HepG2 (cell line): Measurements from ENCODE around the gene HBS1L. TPM values are rescaled to one million over a fixed set of nuclear protein-coding genes. Genes with fewer than 3 reads are reported as not detected.

Experiments used
- ADNP ChIP-seq: sonication (generic); formaldehyde crosslinking; IDR thresholded peaks from 2 replicates; pipeline ENCODE4 v1.4.0; 2020; ENCODE audit warnings: missing genetic modification reagents
- IKZF1 ChIP-seq: fragments of 450-650 bp; IDR thresholded peaks from 2 replicates; pipeline ENCODE4 v1.7.1; 2016
- JARID2 ChIP-seq: sonication (generic); formaldehyde crosslinking; IDR thresholded peaks from 2 replicates; pipeline ENCODE4 v1.8.1; 2023; ENCODE audit warnings: missing genetic modification reagents, inconsistent platforms; ENCODE audit not compliant: insufficient replicate concordance
- KAT7 ChIP-seq: IDR thresholded peaks from 2 replicates; pipeline ENCODE4 v1.6.1; 2018; ENCODE audit warnings: borderline replicate concordance, missing compliant biosample characterization
- KDM4B ChIP-seq: sonication (generic); formaldehyde crosslinking; IDR thresholded peaks from 2 replicates; pipeline ENCODE4 v1.4.0; 2020; ENCODE audit warnings: missing genetic modification reagents
- MAFF ChIP-seq: IDR thresholded peaks from 2 replicates; pipeline ENCODE4 v1.6.1; 2011; ENCODE audit warnings: low read depth, low read length, improper control_type of control experiment
- NFYB ChIP-seq: sonication (generic); formaldehyde crosslinking; IDR thresholded peaks from 2 replicates; pipeline ENCODE4 v1.4.0; 2020; ENCODE audit warnings: missing genetic modification reagents
- PITX1 ChIP-seq: sonication (generic); formaldehyde crosslinking; IDR thresholded peaks from 2 replicates; pipeline ENCODE4 v1.5.1; 2020; ENCODE audit warnings: mild to moderate bottlenecking, missing genetic modification reagents
- RFX5 ChIP-seq: IDR thresholded peaks from 2 replicates; pipeline ENCODE4 v1.6.1; 2011; ENCODE audit warnings: low read depth, low read length, improper control_type of control experiment
- SAP130 ChIP-seq: IDR thresholded peaks from 2 replicates; pipeline ENCODE4 v1.6.1; 2016; ENCODE audit warnings: low read depth
- SMAD3 ChIP-seq: sonication (generic); formaldehyde crosslinking; IDR thresholded peaks from 2 replicates; pipeline ENCODE4 v1.4.0; 2020; ENCODE audit warnings: missing genetic modification reagents
- SP1 ChIP-seq, 2 experiments: fragments of 450-650 bp in 1 of 2; sonication (generic) in 1 of 2; formaldehyde crosslinking in 1 of 2; IDR thresholded peaks; 2 replicates each; pipeline versions ENCODE4 v1.4.0 to v1.6.1; 2016 to 2020; ENCODE audit warnings: missing genetic modification reagents in 1 of 2
- SRSF1 ChIP-seq: fragments of 200-400 bp; formaldehyde crosslinking; optimal IDR thresholded peaks from 2 replicates; pipeline ENCODE3; 2017; ENCODE audit warnings: mild to moderate bottlenecking, low read depth, low read length, moderate library complexity
- TAF15 ChIP-seq: fragments of 200-400 bp; formaldehyde crosslinking; IDR thresholded peaks from one replicate; pipeline ENCODE4 v1.6.1; 2018; ENCODE audit warnings: mild to moderate bottlenecking, low read depth, low read length; ENCODE audit not compliant: poor library complexity, severe bottlenecking
- TERF1 ChIP-seq: sonication (generic); formaldehyde crosslinking; IDR thresholded peaks from 2 replicates; pipeline ENCODE4 v1.8.0; 2022; ENCODE audit warnings: mild to moderate bottlenecking, missing genetic modification reagents, moderate library complexity
- TOE1 ChIP-seq: sonication (generic); formaldehyde crosslinking; IDR thresholded peaks from 2 replicates; pipeline ENCODE4 v1.4.0; 2020; ENCODE audit warnings: mild to moderate bottlenecking, missing genetic modification reagents
- YEATS4 ChIP-seq: sonication (generic); formaldehyde crosslinking; IDR thresholded peaks from 2 replicates; pipeline ENCODE4 v1.4.0; 2020; ENCODE audit warnings: missing genetic modification reagents, borderline replicate concordance
- ZBTB2 ChIP-seq: sonication (generic); formaldehyde crosslinking; IDR thresholded peaks from 2 replicates; pipeline ENCODE4 v1.8.0; 2022; ENCODE audit warnings: low read depth, missing genetic modification reagents
- ZBTB37 ChIP-seq: sonication (generic); formaldehyde crosslinking; IDR thresholded peaks from 2 replicates; pipeline ENCODE4 v1.4.0; 2020; ENCODE audit warnings: mild to moderate bottlenecking, missing genetic modification reagents
- ZC3H4 ChIP-seq: sonication (generic); formaldehyde crosslinking; IDR thresholded peaks from 2 replicates; pipeline ENCODE4 v1.4.0; 2020; ENCODE audit warnings: missing genetic modification reagents, borderline replicate concordance
- ZNF205 ChIP-seq: IDR thresholded peaks from 2 replicates; pipeline ENCODE4 v1.6.1; 2018; ENCODE audit warnings: missing biosample characterization, missing genetic modification reagents
- ZNF256 ChIP-seq: sonication (generic); formaldehyde crosslinking; conservative IDR thresholded peaks from 2 replicates; pipeline ENCODE4 v1.4.0; 2020; ENCODE audit warnings: missing genetic modification reagents
- ZNF276 ChIP-seq: sonication (generic); formaldehyde crosslinking; IDR thresholded peaks from 2 replicates; pipeline ENCODE4 v1.4.0; 2020; ENCODE audit warnings: mild to moderate bottlenecking, low read depth, missing genetic modification reagents
- ZNF326 ChIP-seq: sonication (generic); formaldehyde crosslinking; IDR thresholded peaks from 2 replicates; pipeline ENCODE4 v1.4.0; 2020; ENCODE audit warnings: missing genetic modification reagents, borderline replicate concordance
- ZNF431 ChIP-seq: sonication (generic); formaldehyde crosslinking; IDR thresholded peaks from 2 replicates; pipeline ENCODE4 v1.9.0; 2022; ENCODE audit warnings: missing genetic modification reagents, low read depth, mild to moderate bottlenecking, borderline replicate concordance
- polyA plus RNA-seq, 8 experiments: library from polyadenylated mRNA; depleted of rRNA in 3 of 8; stranded (reverse) in 7 of 8; unstranded in 1 of 8; fragments of >200 nt; fragmentation: Illumina TruSeq in 4 of 8; extraction: Trizol in 4 of 8; gene quantifications; 2 replicates each; pipeline versions ENCODE4 v1.2.1 to v1.2.3, GENCODE V29; 2011 to 2016; ENCODE audit warnings: low read depth in 4 of 8, missing spikeins in 1 of 8, mixed read lengths in 1 of 8; ENCODE audit not compliant: insufficient read depth in 1 of 8
- total RNA-seq, 5 experiments: library from RNA; depleted of rRNA; stranded (reverse); fragments of >200 nt; fragmentation: Illumina TruSeq; extraction: Trizol; gene quantifications; 2 replicates each; pipeline ENCODE4 v1.2.3, GENCODE V29; 2016; ENCODE audit warnings: low read depth in 1 of 5

HBS1L gene
- total and polyA plus RNA-seq, 2 of the 13 experiments (the other 11 are each of a cell fraction or from before 2014, with no cell fraction given) = 44.1 to 138 TPM

- no peak for TF ChIP-seq MAFF
- no peak for TF ChIP-seq KDM4B (CRISPR knock-in tag)
- 0 out of 2 replicates have a peak, but pooled peaks have one; percentile 73 for TF ChIP-seq ZNF326
- TF ChIP-seq TERF1 (CRISPR knock-in tag) = no peak
- TF ChIP-seq ZC3H4 (CRISPR knock-in tag) = no peak; the same call in 1 of the 2 replicates
- TF ChIP-seq IKZF1 = no peak
- TF ChIP-seq TAF15 = no peak
- TF ChIP-seq ZNF256 (CRISPR knock-in tag) = peak; percentile 83
- TF ChIP-seq RFX5 = no peak
- TF ChIP-seq YEATS4 = peak; percentile 92; the same call in 1 of the 2 replicates
- TF ChIP-seq ADNP (CRISPR knock-in tag) = peak; percentile 89
- TF ChIP-seq ZNF431 (CRISPR knock-in tag) = no peak
- no peak; the same call in none of the 2 replicates for TF ChIP-seq ZBTB2 (CRISPR knock-in tag)
- TF ChIP-seq KAT7 (CRISPR knock-in tag) = peak; percentile 54
- TF ChIP-seq ZNF276 = no peak
- 0 out of 2 replicates have a peak, but pooled peaks have one; percentile 10 for TF ChIP-seq ZBTB37
- TF ChIP-seq SMAD3 (CRISPR knock-in tag) = peak; percentile 83; the same call in 1 of the 2 replicates
- no peak for TF ChIP-seq SP1 (IDR thresholded peaks at IDR 0.05)
- peak; percentile 66 for TF ChIP-seq SP1 (CRISPR knock-in tag; IDR thresholded peaks at IDR 0.05)
- TF ChIP-seq PITX1 (CRISPR knock-in tag) = no peak
- peak; percentile 56; the same call in 1 of the 2 replicates for TF ChIP-seq ZNF205 (CRISPR knock-in tag)
- TF ChIP-seq NFYB (CRISPR knock-in tag) = peak; percentile 43
- peak; percentile 89 for TF ChIP-seq SAP130 (CRISPR knock-in tag)
- TF ChIP-seq SRSF1 = peak; percentile 79
- peak; percentile 46 for TF ChIP-seq JARID2
- TF ChIP-seq TOE1 (CRISPR knock-in tag) = peak; percentile 69; the same call in 1 of the 2 replicates
These were observed at the start of gene HBS1L (continued) for GRCh38 chr6:135054569-135055498.
